DMS53 (cell line): Measurements from ENCODE around the gene SLC52A1.
"Not testable (repeated sequence)": the region's sequence is repeated elsewhere in the genome, so short reads cannot be mapped to it uniquely, and the experiment has no call there.

Experiments used
- DNase-seq: peaks from one replicate; lab custom pipeline; 2025; lab: John Stamatoyannopoulos, UW

The SLC52A1 gene

DNA sequence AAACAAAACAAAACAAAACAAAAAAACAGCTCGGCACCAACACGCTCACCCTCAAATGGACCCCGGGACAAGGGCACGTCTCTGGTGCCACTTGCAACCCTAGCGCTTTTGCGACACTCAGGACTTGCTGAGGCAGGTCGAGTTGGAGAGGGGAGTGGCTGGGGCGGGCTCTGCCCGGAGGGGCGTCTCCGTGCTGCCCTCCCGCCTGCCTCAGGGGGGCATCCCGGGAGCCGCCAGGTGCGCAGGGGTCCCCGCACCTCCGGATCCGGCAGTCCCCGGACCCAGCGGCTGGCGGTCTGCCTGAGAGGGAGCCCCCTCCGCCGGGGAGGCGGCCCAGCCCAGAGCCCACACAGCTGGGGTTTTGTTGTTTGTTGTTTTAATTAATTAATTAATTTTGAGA lies at the start of gene SLC52A1:
Gene SLC52A1, minus strand, starts transcription at position 112 of the 400 bp plus-strand sequence. CDS start 820 bp downstream, outside the sequence.
- peak; percentile 51 for DNase-seq

DNA sequence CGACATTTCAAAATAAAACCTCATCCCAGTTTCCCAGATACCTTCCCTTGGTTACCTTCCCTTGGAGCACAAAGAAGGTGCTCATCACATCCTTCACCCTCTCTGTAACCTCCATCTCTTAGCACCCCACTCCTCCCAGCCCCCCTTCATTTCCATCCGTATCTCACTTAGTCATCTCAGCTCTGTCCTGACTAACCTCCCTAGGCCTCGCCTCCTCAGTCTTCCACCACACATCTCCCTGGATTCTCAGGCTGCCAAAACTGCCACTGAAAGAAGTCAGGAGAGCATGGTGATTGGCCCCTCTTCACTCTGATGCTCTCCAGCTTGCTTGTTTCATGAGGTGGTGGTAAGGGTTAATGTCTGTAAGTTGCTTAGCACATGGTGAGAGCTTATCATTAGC lies 45.4 kb upstream of the SLC52A1 start:
- DNase-seq = no peak

DNA sequence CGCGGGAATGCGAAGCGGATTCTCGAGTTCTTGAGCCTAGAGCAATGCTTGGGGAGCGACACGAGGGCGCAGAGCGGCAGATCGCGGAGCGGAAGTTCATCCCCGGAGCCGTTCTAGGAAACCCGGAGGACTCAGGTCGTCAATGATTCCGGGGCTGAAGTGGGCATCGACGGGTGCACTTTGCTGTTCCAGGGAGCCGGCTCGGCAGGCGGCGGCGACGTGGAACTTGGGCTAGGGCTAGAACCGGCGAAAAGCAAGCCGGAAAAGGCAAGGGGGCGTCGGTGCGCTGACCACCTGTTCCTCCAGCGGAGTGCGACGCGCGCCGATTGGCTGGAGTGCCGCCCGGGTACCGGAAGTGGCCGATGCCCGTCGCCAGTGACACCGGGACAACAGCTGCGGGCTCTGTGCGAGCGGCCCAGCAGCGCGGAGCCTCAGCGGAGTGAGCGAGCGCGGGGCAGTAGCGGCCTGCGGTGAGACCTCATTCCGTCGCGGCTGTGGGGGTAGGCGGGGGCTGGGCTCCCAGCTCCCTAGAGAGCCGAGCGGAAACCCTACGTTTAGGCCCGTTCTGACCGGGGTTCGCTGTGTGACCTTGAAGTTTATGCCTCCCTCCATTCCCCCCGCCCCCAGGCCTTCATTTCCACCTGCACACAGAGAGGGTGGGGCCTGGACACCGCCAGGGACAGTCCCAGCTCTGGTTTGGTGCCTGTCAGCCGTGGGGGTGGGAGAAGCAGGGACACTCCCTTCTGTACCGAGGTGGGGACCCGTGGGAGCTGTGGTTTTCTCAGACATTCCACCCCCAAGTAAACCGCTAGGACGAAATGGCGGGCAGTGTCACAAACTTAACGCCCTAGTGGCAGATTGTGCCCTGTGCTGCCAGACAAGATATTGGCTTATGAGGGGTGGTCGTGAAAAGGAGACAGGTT lies 43.1 kb upstream of the SLC52A1 start, which contains the start of gene ZFP3:
Gene ZFP3, plus strand, starts transcription at position 362 of the 923 bp plus-strand sequence. CDS start 13,038 bp downstream, outside the sequence.
- DNase-seq = peak; percentile 94

DNA sequence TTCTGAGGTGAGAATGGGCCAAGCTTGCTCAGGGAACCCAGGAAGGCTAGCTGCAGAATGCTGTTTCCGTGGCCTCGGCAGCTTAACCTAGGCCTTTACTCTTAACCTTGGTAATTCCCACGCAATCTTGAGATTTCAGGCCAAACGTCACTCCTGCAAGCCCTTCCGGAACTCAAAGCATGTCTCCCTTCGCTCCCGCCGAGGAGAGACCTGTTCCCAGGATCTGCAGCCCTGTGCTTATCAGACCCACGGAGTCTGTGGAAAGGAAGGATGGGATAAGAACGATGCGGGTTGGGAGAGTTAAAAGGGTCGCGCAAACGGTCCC lies 42.5 kb upstream of the SLC52A1 start:
- DNase-seq = peak; percentile 84

DNA sequence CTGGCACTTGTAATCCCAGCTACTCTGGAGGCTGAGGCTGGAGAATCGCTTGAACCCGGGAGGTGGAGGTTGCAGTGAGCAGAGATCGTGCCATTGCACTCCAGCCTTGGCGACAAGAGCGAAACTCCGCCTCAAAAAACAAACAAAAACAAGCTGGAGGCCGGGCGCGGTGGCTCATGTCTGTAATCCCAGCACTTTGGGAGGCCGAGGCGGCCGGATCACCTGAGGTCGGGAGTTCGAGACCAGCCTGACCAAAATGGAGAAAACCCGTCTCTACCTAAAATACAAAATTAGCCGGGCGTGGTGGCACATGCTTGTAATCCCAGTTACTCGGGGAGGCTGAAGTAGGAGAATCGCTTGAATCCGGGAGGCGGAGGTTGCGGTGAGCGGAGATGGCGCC lies 42.0 kb upstream of the SLC52A1 start:
- DNase-seq = not testable (repeated sequence)

- DNase-seq = not testable (repeated sequence)
Measured at GRCh38 chr17:5075472-5075871, 40.2 kb upstream of the SLC52A1 start.

- DNase-seq = no peak
Measured at GRCh38 chr17:5069724-5070123, 34.5 kb upstream of the SLC52A1 start.

GRCh38 chr17:5068236-5068635 lies 33.0 kb upstream of the SLC52A1 start:
- DNase-seq = no peak

GRCh38 chr17:5065227-5065744 lies 30.1 kb upstream of the SLC52A1 start:
- no peak for DNase-seq

DNA sequence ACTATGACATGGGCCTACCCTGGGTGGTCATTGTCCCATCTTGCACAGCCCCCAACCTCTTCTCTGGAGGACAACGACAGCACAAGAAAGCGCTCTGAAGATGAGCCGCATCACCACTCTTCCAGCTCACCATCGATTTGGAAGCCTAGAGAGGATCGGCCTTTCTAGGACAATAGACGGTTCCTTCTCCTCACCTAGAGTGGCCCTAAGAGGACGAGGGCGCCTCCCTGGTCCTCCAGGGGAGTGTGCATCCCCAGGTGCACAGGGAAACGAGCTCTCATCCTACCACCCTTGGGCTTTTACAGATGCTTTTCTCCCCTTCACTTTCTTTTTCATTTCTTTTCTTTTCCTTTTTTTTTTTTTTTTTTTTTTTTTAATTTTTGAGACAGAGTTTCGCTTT lies 20.3 kb upstream of the SLC52A1 start:
- DNase-seq = peak; percentile 58

- DNase-seq = no peak
Measured at GRCh38 chr17:5050278-5050677, 15.1 kb upstream of the SLC52A1 start.

DNA sequence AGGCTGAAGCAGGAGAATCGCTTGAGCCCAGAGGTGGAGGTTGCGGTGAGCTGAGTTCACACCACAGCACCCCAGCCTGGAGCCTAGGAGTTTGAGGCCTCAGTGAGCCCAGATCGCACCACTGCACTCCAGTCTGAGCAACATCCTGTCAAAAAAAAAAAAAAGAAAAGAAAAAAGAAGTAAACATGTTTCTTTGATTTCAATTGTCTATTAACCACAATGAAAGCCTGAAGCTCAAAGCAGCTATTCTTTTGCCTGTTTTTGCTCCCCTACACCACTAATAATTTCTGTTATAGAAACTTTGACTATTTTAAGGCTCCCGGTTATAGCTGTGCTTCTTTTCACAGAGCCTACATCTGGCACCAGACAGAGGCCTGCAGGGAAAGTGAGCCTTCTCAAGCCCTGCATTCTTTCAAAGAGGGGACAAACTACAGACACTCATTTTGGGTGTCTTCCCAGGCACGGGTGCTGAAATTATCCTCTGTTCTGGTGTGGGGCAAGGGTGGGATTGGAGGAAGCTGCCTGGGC lies 14.2 kb upstream of the SLC52A1 start:
- DNase-seq = no peak

GRCh38 chr17:5047446-5047845 lies 12.2 kb upstream of the SLC52A1 start:
- DNase-seq = no peak

DNA sequence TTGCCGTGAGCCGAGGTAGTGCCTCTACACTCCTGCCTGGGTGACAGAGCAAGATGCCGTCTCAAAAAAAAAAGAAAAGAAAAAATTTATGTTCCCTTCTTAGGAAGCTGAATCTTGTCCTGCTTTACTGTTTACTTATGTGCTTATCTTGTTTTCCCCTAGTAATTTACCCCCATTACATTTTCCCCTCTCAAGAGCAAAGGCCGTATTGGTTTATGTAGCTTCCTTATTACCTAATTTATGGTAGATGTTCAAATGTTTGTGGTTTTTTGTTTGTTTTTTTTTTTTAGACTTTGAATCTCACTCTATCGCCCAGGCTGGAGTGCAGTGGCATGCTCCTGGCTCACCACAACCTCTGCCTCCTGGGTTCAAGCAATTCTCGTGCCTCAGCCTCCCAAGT lies 10.3 kb upstream of the SLC52A1 start:
- no peak for DNase-seq

DNA sequence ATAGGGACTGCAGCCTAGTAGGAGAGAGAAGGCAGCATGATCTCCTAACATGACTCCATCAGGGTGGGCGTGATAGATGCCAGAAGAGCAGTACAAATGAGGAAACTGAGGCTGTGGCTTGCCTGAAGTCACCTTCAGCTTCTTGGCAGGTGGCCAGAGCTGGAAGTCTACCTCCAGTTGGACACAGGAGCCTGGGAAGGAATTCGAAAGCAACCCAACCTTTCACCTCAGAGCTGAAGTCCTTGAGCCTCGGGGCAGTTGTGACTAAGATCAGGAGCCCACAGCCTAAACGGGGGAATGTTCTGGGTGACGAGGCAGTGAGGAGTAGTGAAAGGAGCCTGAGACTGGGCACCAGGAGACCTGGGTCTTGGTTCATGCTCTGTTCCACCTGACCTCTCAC lies 9.4 kb upstream of the SLC52A1 start:
- DNase-seq = no peak

GRCh38 chr17:5043524-5043923 lies 8.3 kb upstream of the SLC52A1 start:
- DNase-seq = no peak

GRCh38 chr17:5042157-5043022 lies 7.2 kb upstream of the SLC52A1 start:
- DNase-seq = no peak

- no peak for DNase-seq
Measured at GRCh38 chr17:5034651-5035050, 575 bp downstream of the SLC52A1 start.

DNA sequence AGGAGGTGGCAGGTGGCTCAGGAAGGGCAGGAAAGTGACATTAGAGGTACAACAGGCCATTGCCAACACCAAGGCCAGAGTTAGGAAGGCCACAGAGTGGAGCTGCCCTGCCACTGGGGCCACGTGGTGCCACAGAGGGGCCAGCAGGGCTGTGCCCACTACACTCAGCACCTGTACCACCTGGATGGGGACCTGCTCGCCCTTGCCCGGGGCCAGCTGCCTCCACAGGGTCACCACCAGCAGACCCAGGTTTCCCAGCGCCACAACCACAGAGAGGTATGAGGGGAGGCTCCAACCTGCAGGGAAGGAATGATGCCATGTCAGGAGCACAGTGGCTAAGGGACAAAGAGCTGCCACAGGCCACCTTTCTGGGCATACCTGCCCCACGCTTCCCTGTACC lies 1.2 kb downstream of the SLC52A1 start:
- DNase-seq = no peak

- DNase-seq = no peak
Measured at GRCh38 chr17:5033352-5034015, 1.7 kb downstream of the SLC52A1 start.

DNA sequence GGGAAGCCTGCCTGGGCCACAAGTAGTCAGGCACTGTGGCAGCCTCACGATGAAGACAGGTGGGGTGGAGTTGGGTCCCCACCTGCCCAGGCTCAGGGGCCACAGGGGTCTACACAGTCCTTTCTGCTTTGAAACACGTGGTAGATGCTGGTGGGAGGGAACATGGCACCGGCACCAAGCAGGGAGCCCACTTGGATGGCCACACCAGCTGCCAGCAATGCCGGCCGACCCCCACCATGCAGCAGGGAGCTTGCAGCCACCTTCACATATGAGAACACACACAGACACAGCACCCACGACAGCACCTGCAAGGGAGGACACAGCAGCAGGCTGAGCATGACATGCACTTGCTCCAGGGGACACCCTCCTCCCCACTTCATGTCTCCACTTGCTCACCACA lies 2.4 kb downstream of the SLC52A1 start:
- no peak for DNase-seq
